ENCODE results near the gene LPIN1. TPM values are rescaled to one million over a fixed set of nuclear protein-coding genes. Genes with fewer than 3 reads are reported as not detected.

The LPIN1 gene
- total and polyA plus RNA-seq, 2 of the 13 experiments (the other 11 are each of a cell fraction or from before 2014, with no cell fraction given) = 9.7 to 19.4 TPM

- TF ChIP-seq ZNF574 (CRISPR knock-in tag; IDR thresholded peaks at IDR 0.05) (peak; percentile 66), ETV5 (CRISPR knock-in tag; IDR thresholded peaks at IDR 0.05; ENCODE audit: borderline replicate concordance) (peak; percentile 58; the same call in 1 of the 2 replicates), ZNF777 (CRISPR knock-in tag; IDR thresholded peaks at IDR 0.05) (no peak), CAMTA2 (CRISPR knock-in tag; IDR thresholded peaks at IDR 0.05; ENCODE audit: borderline replicate concordance) (no peak), SYNCRIP (IDR thresholded peaks at IDR 0.05; ENCODE audit: insufficient read depth, low read depth, low read length) (no peak), FOXK2 (IDR thresholded peaks at IDR 0.05) (no peak), ZNF136 (CRISPR knock-in tag; IDR thresholded peaks at IDR 0.05; ENCODE audit: low read depth) (peak; percentile 18; the same call in 1 of the 2 replicates), KLF15 (CRISPR knock-in tag; IDR thresholded peaks at IDR 0.05; ENCODE audit: borderline replicate concordance) (no peak), MLLT10 (CRISPR knock-in tag; IDR thresholded peaks at IDR 0.05) (no peak), ZNF441 (CRISPR knock-in tag; IDR thresholded peaks at IDR 0.05; ENCODE audit: borderline replicate concordance) (no peak), DPF2 (CRISPR knock-in tag; IDR thresholded peaks at IDR 0.05; ENCODE audit: borderline replicate concordance, low read depth) (no peak), TOPORS (CRISPR knock-in tag; IDR thresholded peaks at IDR 0.05) (no peak), MATR3 (CRISPR knock-in tag; IDR thresholded peaks at IDR 0.05) (no peak), PHF8 (CRISPR knock-in tag; IDR thresholded peaks at IDR 0.05) (peak; percentile 29; the same call in 1 of the 2 replicates), HOMEZ (CRISPR knock-in tag; IDR thresholded peaks at IDR 0.05; ENCODE audit: low read depth) (no peak), ARNTL (CRISPR knock-in tag; IDR thresholded peaks at IDR 0.05) (no peak), BCL6 (CRISPR knock-in tag; IDR thresholded peaks at IDR 0.05) (no peak), ZNF205 (CRISPR knock-in tag; IDR thresholded peaks at IDR 0.05) (no peak), ZNF430 (CRISPR knock-in tag; IDR thresholded peaks at IDR 0.05) (peak; percentile 64; the same call in 1 of the 2 replicates), NR0B2 (CRISPR knock-in tag; IDR thresholded peaks at IDR 0.05) (no peak), XRCC5 (optimal IDR thresholded peaks at IDR 0.05; ENCODE audit: low read length) (peak; percentile 67), ZNF598 (CRISPR knock-in tag; IDR thresholded peaks at IDR 0.05; ENCODE audit: borderline replicate concordance) (0 out of 2 replicates have a peak, but pooled peaks have one; percentile 25), NCOR1 (IDR thresholded peaks at IDR 0.05; ENCODE audit: borderline replicate concordance, low read length) (no peak)
- TF ChIP-seq, protein P1, sequence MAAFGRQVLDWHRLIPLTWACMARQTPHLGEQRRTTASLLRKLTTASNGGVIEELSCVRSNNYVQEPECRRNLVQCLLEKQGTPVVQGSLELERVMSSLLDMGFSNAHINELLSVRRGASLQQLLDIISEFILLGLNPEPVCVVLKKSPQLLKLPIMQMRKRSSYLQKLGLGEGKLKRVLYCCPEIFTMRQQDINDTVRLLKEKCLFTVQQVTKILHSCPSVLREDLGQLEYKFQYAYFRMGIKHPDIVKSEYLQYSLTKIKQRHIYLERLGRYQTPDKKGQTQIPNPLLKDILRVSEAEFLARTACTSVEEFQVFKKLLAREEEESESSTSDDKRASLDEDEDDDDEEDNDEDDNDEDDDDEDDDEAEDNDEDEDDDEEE (CRISPR knock-in tag; IDR thresholded peaks at IDR 0.05) = no peak
These were observed 7.6 kb upstream of the LPIN1 start (continued) for GRCh38 chr2:11738589-11739436.
